Cerebellar nuclear complex (tissue), 1 donor: Measurements from ENCODE around the gene PRELID3B.

Source experiments
- DNase-seq, 2 experiments: peaks; one replicate each; lab custom pipeline; 2025; lab: John Stamatoyannopoulos, UW

PRELID3B gene

GRCh38 chr20:58994390-58995159 lies 48.0 kb downstream of the PRELID3B start:
- DNase-seq, result no peak

DNA sequence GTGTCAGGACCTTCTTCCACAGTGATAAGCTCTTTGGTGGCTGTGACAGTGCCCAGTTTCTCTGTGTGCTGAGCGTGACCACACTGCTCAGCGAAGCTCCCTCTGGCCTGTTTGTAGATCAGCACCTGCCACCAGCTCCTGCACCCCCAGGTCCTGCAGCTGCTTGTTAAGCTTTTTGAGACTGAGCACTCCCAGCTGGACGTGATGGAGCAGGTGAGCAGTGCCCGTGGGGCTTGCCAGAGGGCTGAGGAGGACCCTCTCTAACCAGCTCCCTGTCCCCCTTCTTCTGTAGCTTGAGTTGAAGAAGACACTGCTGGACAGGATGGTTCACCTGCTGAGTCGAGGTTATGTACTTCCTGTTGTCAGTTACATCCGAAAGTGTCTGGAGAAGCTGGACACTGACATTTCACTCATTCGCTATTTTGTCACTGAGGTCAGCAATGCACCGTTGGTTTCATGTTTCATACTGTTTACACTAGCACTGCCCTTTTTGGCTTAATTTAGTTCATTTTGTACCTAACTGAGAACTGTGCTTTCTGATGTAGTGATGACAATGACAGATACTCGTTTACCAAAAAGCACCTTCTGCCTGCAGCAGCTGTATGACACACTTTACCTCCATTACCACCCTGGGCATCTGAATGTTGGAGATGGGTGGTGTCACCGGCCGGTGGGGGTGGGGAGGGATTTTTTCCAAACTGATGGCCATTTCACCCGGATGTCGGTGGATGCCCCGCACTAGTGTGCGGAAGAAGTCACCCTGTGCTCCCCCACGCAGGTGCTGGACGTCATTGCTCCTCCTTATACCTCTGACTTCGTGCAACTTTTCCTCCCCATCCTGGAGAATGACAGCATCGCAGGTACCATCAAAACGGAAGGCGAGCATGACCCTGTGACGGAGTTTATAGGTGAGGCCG lies 49.0 kb downstream of the PRELID3B start:
- no peak for DNase-seq

- DNase-seq, result no peak
Observed at GRCh38 chr20:58992911-58993310, 49.7 kb downstream of the PRELID3B start.

GRCh38 chr20:58991715-58992114 lies 50.9 kb downstream of the PRELID3B start:
- no peak for DNase-seq

- DNase-seq, result no peak
Observed at GRCh38 chr20:58990651-58991445, 51.7 kb downstream of the PRELID3B start.

- no peak for DNase-seq
Observed at GRCh38 chr20:58989196-58989595, 53.4 kb downstream of the PRELID3B start.

GRCh38 chr20:58988565-58988882 lies 54.1 kb downstream of the PRELID3B start:
- DNase-seq, result no peak

DNA sequence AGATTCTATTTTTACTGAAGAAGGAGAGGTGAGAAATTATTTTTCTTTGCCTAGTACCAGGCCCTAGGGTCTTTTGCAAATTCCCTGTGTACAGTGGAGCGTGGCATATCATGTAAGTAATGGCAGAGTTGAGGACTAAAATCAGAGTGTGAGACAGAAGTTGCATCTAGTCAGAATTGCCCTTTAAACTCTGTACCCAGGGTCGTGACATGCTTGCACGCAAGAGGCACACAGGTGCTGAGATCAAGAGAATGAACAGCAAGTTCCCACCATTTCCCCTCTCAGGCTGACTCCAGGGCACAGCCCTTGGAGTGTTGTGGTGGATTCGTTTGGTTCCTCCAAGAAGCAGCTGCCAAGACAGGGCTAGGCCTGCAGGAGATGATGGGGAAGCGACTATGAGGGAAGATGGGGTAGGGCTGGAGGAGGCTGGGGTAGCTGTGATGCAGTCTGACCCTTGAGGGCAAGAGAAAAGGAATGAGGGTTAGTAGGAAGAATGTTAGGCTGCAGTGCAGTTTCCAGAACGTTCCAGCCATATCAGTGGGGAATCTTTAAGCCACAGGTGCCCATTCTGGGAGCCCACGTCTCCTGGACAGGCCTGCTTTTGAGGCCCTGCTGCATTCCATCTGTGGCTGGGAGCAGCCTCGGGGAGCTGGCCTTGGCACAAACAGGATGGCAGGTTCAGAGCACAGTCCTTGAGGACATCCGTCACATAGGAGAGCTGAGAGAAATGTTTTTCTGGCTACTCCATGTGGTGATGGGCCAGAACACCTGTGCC lies 54.6 kb downstream of the PRELID3B start:
- no peak for DNase-seq

DNA sequence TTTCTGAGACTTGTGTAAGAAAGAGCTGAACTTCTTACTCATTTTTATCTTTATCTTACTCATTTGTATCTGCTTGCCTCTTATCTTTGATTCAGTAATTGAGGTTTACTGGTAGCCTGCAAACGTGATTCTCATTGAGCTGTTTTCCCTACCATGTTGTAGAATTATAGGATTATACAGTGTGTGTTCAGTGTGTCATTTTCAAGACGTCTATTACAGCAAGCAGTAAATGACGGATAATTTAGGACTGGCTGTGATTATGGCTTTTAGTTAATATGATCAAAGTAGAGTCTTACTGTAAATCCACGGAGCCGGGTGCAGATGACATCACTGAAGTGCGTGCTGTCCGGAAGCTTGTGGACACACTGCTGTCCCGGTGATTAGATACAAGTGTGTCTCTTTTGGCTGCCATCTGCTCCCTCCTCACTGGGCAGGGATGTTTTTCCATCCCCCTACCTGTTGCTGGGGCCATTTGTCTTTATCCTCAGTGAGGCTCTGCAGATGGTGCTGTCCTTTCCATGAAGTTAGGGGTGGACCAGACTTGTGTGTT lies 55.5 kb downstream of the PRELID3B start:
- no peak for DNase-seq

- no peak for DNase-seq
Observed at GRCh38 chr20:58986286-58986967, 56.2 kb downstream of the PRELID3B start.

DNA sequence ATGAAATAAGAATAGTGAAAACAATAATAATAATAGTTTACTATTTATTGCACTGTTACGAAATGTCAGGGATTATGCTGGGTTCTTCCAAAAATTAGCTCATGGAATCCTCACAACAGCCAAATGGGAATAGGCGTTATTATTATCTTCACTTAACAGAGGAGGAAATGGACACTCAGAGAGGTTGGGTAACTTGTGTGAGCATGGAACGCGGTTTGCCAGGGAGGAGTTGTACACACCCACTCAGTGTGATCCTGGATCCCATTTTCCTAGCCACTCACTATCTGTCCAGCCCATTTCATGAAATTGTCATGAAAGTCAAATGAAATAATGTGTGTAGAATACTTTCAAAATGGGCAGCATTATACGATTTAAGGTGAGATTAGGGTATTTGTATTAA lies 56.9 kb downstream of the PRELID3B start:
- no peak for DNase-seq

GRCh38 chr20:58984691-58985090 lies 57.9 kb downstream of the PRELID3B start:
- DNase-seq, result no peak
